ENCODE data around the gene SARDH. TPM values are rescaled to one million over a fixed set of nuclear protein-coding genes. Genes with fewer than 3 reads are reported as not detected.

The SARDH gene
- total RNA-seq, 4 donors from 2014 or later, result 0.62 to 2.3 (median 1.2) TPM; not detected in 1

- Histone ChIP-seq H3K9me3 (no peaks in the 10 kb centered on the region), H3K36me3 (no peaks in the 10 kb centered on the region), H3K4me3 (no peak overlapping the region), H3K27me3 (peaks cover 3% of the 10 kb centered on the region), H3K27ac (no peak overlapping the region), H3K4me1 (peaks cover 0 to 15% (median 0%) of the 10 kb centered on the region in 3 donors)
- WGBS, 2 donors (ENCODE audit: low coverage in 1 of 2), result 78% methylated on average over 3 of the region's 7 CpGs; no CpG with 5 or more reads in 1 of the 2 donors
- no peak for TF ChIP-seq POLR2A (IDR thresholded peaks at IDR 0.05)
- no peak for TF ChIP-seq POLR2AphosphoS5 (IDR thresholded peaks at IDR 0.05)
- no peak for TF ChIP-seq EP300 (IDR thresholded peaks at IDR 0.05)
- TF ChIP-seq CTCF (IDR thresholded peaks at IDR 0.05), result no peak
- ATAC-seq, result no peak
Observed at GRCh38 chr9:133742251-133742650, 4.1 kb upstream of the SARDH start.

- H3K27me3 ChIP-seq, result no peaks in the 10 kb centered on the region
- WGBS, 2 donors (ENCODE audit: low coverage in 1 of 2), result 100% methylated on average over 1 to 9 of the region's 14 CpGs
- TF ChIP-seq POLR2AphosphoS5 (IDR thresholded peaks at IDR 0.05) (no peak), POLR2A (IDR thresholded peaks at IDR 0.05) (no peak), CTCF (IDR thresholded peaks at IDR 0.05) (no peak), EP300 (IDR thresholded peaks at IDR 0.05) (no peak)
Observed at GRCh38 chr9:133741716-133742115, 3.6 kb upstream of the SARDH start.

GRCh38 chr9:133740911-133741310 lies 2.8 kb upstream of the SARDH start:
- no peaks in the 10 kb centered on the region for H3K27me3 ChIP-seq
- no peak overlapping the region for H3K27ac ChIP-seq
- ATAC-seq, result no peak
- WGBS, 2 donors (ENCODE audit: low coverage in 1 of 2), result no CpG with 5 or more reads among the region's 8 CpGs
- H3K36me3 ChIP-seq, result no peaks in the 10 kb centered on the region
- H3K9me3 ChIP-seq, result no peaks in the 10 kb centered on the region
- TF ChIP-seq EP300 (IDR thresholded peaks at IDR 0.05) (no peak), CTCF (IDR thresholded peaks at IDR 0.05) (no peak), POLR2A (IDR thresholded peaks at IDR 0.05) (no peak), POLR2AphosphoS5 (IDR thresholded peaks at IDR 0.05) (no peak)
- no peak overlapping the region for H3K4me3 ChIP-seq
- H3K4me1 ChIP-seq, result peaks cover 0 to 18% (median 0%) of the 10 kb centered on the region in 3 donors

More at GRCh38 chr9:133741716-133742115, 3.6 kb upstream of the SARDH start:
- no peak for ATAC-seq
- Histone ChIP-seq H3K4me3 (no peak overlapping the region), H3K36me3 (no peaks in the 10 kb centered on the region), H3K9me3 (no peaks in the 10 kb centered on the region), H3K4me1 (peaks cover 0 to 18% (median 0%) of the 10 kb centered on the region in 3 donors), H3K27ac (no peak overlapping the region)

GRCh38 chr9:133739408-133740280 lies 1.5 kb upstream of the SARDH start:
- Histone ChIP-seq H3K4me1 (peaks cover 0 to 18% (median 0%) of the 10 kb centered on the region in 3 donors), H3K27ac (no peak overlapping the region), H3K36me3 (no peaks in the 10 kb centered on the region), H3K27me3 (no peaks in the 10 kb centered on the region), H3K4me3 (no peak overlapping the region), H3K9me3 (no peaks in the 10 kb centered on the region)
- WGBS, 2 donors (ENCODE audit: low coverage in 1 of 2), result 96 to 100% methylated on average over 4 of the region's 17 CpGs
- no peak for TF ChIP-seq POLR2AphosphoS5 (IDR thresholded peaks at IDR 0.05)
- TF ChIP-seq POLR2A (IDR thresholded peaks at IDR 0.05), result no peak
- no peak for TF ChIP-seq CTCF (IDR thresholded peaks at IDR 0.05)
- TF ChIP-seq EP300 (IDR thresholded peaks at IDR 0.05), result no peak
- no peak for ATAC-seq
